ENCODE results near the gene NPRL2. TPM values are rescaled to one million over a fixed set of nuclear protein-coding genes. Genes with fewer than 3 reads are reported as not detected.

The NPRL2 gene
- total and polyA plus RNA-seq, 2 of the 8 experiments (the other 6 are each of a cell fraction or from before 2014, with no cell fraction given): 28.4 to 51.4 TPM

GRCh38 chr3:50297384-50297775 lies 53.2 kb downstream of the NPRL2 start (continued):
- TF ChIP-seq CHD7 (IDR thresholded peaks at IDR 0.05; ENCODE audit: insufficient replicate concordance, low read length): no peak
- TF ChIP-seq BRCA1 (IDR thresholded peaks at IDR 0.05; ENCODE audit: low read depth, low read length): no peak
- no peak for TF ChIP-seq SP2 (IDR thresholded peaks at IDR 0.05; ENCODE audit: low read length)
- TF ChIP-seq, protein P1, sequence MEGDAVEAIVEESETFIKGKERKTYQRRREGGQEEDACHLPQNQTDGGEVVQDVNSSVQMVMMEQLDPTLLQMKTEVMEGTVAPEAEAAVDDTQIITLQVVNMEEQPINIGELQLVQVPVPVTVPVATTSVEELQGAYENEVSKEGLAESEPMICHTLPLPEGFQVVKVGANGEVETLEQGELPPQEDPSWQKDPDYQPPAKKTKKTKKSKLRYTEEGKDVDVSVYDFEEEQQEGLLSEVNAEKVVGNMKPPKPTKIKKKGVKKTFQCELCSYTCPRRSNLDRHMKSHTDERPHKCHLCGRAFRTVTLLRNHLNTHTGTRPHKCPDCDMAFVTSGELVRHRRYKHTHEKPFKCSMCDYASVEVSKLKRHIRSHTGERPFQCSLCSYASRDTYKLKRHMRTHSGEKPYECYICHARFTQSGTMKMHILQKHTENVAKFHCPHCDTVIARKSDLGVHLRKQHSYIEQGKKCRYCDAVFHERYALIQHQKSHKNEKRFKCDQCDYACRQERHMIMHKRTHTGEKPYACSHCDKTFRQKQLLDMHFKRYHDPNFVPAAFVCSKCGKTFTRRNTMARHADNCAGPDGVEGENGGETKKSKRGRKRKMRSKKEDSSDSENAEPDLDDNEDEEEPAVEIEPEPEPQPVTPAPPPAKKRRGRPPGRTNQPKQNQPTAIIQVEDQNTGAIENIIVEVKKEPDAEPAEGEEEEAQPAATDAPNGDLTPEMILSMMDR (IDR thresholded peaks at IDR 0.05; ENCODE audit: control extremely low read depth in 1 of 3, insufficient read depth in 1 of 3, low read depth in 1 of 3, low read length in 3 of 3): no peak
- TF ChIP-seq BACH1 (IDR thresholded peaks at IDR 0.05; ENCODE audit: low read length): no peak
- no peak for TF ChIP-seq RNF2 (IDR thresholded peaks at IDR 0.05; ENCODE audit: borderline replicate concordance, low read depth, low read length, missing control alignments, poor library complexity, severe bottlenecking)
- no peak for TF ChIP-seq HDAC2 (IDR thresholded peaks at IDR 0.05; ENCODE audit: borderline replicate concordance in 1 of 2, low read depth in 2 of 2, low read length in 2 of 2)
- TF ChIP-seq, protein P2, sequence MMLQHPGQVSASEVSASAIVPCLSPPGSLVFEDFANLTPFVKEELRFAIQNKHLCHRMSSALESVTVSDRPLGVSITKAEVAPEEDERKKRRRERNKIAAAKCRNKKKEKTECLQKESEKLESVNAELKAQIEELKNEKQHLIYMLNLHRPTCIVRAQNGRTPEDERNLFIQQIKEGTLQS (IDR thresholded peaks at IDR 0.05; ENCODE audit: insufficient read depth, low read depth, low read length): no peak

Data from H1 (cell line).